CD4-positive, alpha-beta T cell treated with Interleukin-4 for 1 hour (primary cell): ENCODE data around the gene PLEKHG7.
"Not testable (repeated sequence)": the region's sequence is repeated elsewhere in the genome, so short reads cannot be mapped to it uniquely, and the experiment has no call there.

Experiments used
- DNase-seq, 2 donors: peaks; one replicate each; pipeline ENCODE4 v3.0.0-alpha.2; 2020 to 2022

Gene PLEKHG7

DNA sequence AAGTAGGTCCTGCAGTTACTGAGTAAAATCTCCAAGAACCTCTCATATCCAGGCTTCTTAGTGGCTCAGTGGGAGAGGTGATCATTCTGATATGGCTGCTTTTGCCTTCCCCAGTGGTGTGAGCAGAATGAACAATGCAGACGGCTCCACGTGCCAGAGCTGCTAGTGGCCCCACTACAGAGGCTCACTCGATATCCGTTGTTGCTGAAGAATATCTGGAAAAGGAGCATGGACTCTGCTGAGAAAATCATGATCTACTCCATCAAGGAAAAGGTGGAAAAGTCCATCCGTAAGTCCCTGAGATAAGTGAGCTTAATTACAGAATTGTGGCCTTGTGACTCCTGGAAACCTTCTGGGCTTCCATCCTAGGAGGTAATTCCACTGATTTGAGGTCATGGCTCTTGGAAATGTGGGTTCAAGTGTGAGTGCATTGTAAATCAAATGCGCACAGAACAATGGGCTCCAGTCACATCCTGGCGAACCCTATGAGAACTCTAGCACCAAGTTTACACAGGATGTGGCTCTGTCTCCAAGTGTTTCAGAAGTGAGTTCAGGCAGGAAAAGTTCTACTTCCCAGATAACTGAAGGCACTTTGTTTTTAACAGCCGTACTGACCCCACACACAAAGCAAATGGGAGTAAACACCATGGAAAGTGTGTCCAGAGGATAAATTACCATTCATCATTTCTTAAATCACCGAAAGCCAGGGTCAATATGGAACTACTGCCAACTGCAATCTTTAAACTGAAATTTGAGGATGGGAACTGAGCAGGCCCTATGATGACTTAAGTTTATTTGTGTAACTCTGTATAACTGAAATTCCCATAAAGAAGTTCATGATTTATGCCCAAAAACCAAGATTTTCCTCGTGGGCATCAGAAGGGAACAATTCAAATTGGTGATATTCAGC lies 51.4 kb downstream of the PLEKHG7 start:
- no peak for DNase-seq

DNA sequence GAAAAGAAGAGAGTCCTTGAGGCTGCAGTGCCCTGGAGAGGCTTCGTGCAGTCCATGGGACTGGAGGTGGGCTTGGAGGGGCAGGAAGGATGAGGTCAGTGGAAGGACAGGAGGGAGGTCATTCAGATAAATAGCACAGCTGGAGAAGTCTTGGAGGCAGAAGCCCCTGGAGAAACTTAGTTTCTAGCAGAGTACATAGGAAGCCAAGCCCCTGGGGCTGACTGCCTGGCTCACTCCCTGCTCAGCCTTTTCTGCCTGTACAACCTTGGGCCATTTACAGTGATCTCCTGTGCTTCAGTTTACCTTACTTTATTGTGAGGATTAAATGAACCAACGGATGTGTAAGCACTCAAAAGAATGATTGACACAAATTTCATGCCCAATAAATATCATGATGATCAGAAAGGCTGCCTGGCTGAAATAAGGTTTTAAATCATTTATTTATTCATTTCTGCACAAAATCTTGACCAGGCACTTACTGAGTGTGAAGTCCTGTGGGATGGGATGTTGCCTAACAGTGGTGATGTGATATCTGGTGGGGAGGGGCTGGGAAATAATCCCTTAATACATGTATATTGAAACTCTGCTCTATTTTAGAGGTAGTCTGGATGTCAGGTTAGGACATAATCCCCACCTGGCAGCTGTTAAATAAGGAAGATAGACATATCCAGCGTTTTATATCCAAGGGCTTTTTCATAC lies 54.3 kb downstream of the PLEKHG7 start:
- no peak for DNase-seq

DNA sequence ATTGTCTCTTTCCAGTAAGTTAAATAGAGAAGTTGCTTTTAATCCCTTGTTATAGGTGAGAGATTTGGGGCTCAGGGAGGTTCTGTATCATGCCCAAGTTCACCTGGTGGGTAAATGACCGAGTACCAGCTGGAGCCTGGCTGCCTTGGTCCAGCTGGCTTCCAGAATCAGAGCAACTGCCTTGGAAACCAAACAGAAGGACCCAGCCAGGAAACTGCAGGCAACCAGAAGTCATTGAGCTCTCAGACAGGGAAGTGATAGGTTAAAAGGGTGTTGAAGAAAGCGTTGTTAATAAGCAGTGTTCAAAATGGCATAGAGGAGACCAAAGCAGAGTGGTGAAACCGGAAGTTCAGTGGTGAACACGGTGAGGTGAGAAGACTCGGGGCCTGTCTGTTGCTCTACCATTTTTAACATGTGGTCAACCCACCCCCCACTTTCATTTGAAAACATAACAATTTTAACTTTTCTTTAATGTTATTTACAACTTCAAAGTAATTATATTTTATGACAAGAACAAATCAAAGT lies 54.9 kb downstream of the PLEKHG7 start:
- peak in 1 of 2 donors; percentile 4 for DNase-seq

DNA sequence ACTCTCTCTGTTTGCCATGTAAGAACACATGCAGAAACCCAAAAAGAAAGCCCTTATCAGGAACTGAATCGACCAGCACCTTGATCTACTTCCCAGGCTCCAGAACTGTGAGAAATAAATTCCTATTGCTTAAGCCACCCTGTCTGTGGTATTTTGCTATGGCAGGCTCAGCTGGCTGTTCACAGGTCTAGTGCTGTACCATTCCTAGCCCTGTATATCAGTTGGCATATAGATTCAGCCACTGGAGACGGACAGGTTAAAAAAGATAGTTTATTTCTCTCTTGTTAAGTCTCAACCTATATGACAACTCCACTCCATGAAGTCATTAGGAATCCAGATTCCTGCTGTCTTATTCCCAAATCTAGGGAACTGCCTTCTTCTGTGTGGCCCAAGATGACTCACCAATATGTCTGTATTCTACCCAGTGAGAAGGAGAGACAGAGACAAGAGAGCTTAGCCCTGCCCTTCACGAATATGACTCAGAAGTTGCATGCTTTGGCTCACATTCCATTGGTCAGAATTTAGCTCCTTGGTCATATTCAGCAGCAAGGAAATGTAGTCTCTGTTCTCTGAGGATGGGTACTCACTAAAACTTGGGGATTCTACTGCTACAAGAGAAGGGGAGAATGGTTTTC lies 57.0 kb downstream of the PLEKHG7 start:
- no peak for DNase-seq

DNA sequence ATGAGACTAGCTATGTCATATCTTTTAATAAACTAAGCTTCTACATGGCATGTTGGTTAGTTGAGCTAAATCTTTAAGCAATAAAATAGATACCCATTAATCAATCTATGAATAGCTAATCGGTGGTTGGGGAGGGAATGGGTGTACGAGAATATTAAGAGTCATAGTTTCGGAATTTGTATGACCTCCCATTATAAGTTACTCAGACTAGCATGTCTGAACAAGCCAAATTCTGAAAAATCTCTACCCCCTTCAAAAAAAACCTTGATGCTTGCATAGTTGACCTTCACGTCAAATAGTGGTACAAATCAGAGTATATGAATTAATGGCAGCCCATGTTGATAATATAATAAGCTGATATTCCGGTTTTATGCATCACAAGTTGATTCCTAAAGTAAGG lies 60.0 kb downstream of the PLEKHG7 start:
- DNase-seq = no peak

DNA sequence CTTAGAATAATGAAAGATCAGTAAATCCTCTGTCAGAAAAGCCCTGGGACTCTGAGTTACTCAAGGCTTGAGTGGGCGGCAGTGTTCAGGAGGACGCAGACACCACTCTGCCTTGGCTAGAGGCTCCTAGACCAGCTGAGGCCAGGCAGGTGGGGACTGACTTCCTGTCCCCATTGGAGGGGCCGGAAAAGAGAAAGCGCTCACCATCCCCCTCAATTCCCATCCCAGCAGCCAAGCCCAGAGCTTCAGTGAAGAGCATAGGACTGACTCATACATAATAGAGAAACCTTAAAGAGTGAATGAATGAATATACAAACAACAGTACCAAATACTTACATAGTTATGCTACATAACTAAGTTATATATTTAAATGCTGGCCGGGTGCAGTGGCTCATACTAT lies 62.0 kb downstream of the PLEKHG7 start:
- no peak for DNase-seq

DNA sequence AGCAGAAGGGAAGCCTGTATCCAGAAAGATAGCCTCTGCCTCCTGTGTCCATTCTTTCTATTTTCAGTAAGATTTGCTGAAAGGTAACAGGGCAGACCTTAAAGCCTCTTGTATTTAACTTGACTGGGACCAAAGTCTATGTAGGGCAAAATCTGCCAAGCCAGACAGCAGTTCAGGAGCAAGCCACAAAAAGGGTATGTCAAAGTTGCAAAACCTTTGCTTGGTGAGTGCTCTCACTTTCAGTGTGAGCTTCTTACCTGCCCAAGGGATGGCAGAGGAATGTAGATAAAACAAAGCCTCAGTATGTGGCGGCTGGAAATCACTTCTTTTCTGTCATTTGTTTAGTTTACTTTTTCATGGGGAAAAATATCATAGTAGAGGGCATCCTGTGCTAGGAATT lies 63.1 kb downstream of the PLEKHG7 start:
- DNase-seq = no peak

DNA sequence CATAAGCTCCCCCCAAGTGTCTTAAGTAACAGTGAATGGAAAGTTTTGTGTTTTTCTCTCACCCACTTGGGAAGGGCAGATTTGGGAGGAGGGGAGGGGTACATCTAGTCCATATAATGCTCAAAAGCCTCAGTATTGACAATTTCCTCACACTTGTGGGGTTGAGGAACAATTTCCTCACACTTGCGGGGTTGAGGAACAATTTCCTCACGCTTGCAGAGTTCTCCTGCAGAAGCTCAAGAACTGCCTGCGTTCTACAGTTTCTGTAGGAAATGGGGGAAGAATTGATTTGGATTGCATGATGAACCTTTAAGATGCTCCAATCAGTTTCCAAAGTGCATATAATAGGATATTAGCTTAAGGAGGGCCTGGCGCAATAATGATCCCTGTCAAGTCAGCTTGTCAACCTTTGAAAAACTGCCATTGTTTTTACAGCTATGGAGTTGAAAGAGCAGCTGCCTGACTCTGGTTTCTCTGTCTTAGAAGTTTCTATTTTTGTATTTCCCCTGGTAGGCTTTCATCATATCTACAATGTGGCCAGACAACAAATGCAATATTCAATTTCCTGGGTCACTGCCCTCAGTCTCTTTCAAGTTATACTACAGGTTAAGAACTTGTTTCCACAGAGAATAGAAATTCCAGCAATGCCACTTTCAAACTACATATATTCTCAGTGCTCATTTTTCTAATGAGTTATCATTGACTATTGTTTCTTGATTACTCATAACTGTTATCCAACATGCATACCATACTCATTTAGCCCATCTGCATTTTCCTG lies 66.5 kb downstream of the PLEKHG7 start:
- no peak for DNase-seq

DNA sequence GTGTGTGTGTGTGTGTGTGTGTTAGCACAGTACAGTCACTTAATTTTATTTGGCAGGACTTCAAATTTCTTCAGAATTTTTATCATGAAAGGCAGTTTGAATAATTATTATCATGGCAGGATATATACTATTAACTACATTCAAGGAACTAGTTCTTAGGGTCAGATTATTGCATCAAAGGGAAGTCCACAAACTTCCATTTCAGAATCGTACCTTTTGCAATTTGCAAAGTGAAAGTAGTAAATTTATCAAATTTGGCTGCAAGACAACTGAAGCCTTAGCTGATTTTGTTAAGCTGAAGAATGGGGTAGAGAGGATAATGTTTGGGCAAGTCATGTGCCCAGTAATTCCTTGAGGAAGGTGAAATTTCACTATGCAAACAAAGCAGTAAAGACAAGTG lies 68.2 kb downstream of the PLEKHG7 start:
- DNase-seq = no peak

DNA sequence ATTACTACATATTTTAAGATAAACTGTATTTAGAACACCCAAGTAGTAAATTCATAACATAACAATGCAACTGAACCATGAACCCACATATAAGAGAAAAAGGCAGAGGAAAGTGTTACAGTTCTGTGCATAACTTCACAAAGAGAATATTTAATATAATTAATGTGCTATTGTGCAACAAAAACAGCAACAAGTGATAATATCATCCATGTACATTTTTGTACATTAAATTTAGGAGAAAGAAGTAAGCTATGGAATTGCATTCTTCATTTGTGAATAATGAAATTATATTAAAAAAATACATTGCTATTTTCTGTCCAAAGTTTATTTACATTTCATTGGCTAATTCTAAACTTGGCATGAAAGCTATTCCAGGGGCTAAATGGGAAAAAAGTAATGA lies 72.6 kb downstream of the PLEKHG7 start:
- DNase-seq = no peak

DNA sequence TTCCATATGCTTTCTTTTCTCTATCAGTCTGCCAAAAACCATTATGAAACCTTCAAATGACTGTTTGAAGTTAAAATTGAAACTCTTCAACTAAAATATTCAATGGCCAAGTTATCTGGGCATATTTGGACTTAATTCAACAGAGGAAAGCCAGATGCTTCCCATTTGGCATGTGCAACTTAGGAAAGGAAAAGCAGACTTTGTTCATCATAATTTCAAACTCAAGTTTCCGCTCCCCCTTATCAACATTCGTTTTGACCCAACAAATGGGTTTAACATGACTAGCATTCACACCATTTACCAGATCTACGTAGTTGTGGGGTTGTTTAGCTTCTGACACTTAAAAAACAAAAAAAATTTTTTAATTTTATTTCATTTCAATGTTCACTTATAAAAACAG lies 75.7 kb downstream of the PLEKHG7 start:
- no peak for DNase-seq

DNA sequence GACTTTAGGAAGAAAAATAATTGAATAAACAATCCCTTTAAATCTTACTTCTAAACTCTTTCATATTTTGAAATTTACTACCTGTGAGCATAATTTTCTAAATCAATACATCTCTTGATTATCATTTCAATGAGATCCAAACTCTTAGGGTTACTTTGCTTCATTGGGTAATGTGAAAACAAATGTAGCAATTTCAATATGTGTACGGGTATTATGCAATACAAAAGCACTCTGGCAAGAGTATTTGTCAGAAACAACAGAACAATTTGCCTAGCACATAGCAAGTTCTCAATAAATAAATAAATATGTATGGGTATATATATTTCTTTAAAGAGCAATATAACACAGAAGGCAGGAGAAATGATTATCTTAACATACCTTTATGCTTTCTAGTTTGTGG lies 77.1 kb downstream of the PLEKHG7 start:
- DNase-seq = no peak

DNA sequence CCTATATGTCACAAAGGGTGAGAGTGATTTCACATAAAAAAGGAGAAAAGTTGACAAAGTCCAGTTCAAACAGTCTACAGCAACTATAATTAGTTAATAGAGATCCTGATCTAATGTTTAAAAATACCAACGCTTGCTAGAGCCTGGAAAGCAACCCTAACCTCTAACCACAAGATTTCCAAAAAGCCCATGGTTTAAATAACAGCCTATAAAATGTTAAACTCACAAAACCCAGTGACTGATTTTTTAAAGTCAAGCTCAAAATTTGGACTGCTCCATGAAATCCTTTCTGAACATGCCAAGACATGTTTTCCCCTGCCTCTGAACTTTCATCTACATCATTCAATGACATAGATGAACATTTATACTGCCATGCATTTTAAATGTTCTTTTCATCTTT lies 81.6 kb downstream of the PLEKHG7 start:
- no peak for DNase-seq

DNA sequence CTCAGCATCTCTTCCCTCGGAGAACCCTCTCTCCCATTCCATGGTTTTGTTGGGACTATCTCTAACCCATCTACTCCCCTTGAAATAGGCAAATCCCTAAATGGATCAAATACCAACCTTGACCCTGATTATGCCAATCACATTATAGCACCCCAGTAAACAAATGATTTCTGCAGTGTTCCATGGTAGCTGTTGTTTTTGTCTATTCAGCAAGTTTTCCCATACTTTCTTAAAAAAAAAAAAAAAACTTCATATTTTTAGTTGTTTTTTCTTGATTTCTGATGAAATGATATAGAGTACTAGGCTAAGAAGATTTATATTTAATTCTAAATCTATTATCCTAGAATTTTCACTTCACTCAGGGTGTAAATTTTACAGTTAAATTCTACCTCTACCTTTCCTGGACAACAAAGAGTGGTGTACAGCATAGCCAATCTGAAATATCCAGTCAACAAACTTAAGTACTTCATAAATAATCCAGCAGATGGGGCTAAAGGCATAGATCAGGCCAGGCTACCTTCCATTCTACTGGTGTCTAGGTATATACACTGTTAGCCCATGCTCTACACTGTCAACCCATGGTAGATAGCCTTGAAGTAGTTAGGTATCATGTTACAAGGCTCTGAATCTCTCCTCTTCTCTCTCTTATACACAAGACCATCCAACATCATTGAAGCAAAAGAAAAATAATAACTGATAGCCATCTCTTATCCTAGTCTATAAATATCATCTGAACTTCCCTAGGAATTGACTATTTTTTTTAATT lies 82.2 kb downstream of the PLEKHG7 start:
- peak; percentile 18 to 78 for DNase-seq

DNA sequence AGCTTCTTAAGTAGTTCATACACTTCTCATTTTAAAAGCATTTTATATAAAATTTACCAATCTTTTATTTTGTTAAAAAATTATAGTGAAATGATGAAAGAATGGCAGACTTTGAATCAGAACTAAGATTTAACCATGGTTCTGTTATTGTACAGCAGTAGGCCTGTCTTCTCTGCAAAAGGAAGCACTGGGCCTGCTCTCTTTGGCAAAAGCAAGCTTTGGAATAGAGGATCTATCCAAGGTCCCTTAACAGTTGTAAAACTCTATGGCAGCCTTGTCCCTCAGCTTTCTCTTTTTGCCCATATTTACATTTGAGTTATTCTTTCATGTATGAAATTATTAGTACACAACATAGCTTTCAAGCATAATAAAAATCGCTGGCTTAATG lies 82.8 kb downstream of the PLEKHG7 start:
- DNase-seq = no peak

DNA sequence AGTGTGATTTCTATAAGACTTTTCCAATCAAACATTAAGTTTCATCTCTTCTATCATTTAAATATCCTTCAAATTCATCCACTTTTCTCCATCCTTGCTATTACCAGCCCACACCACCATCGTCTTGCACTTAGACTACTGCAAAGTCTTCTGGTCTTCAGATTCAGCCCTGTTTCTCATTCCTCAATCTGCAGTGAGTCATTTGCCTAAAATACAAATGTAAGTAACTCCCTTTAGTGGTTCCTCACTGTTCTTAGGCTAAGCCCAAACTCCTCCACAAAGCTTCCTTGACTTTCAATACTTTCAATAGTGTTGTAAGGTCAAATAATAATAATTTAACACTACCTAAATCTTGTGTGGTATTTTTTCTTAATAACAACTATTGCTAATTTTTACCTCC lies 83.3 kb downstream of the PLEKHG7 start:
- DNase-seq = no peak

DNA sequence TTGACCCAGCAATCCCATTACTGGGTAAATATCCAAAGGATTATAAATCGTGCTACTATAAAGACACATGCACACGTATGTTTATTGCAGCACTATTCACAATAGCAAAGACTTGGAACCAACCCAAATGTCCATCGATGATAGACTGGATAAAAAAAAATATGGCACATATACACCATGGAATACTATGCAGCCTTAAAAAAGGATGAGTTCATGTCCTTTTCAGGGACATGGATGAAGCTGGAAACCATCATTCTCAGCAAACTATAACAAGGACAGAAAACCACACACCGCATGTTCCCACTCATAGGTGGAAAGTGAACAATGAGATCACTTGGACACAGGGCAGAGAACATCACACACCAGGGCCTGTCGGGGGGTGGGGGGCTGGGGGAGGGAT lies 91.6 kb downstream of the PLEKHG7 start:
- DNase-seq = not testable (repeated sequence)

DNA sequence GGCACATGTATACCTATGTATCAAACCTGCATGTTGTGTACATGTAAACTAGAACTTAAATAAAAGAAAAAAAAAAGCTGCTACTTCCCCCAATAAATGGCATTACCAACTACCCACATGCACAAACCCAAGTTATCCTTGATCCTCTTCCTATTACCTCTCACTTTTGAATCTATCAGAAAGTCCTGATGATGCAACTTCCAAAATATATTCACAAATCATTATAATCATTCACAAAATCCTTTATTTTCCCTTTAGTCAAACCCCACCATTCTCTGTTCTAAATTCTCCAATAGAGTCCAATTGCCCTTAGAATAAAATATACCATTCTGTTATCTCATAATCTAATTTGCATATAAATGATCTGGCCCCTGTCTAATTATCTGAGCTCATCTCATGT lies 92.0 kb downstream of the PLEKHG7 start:
- no peak for DNase-seq

DNA sequence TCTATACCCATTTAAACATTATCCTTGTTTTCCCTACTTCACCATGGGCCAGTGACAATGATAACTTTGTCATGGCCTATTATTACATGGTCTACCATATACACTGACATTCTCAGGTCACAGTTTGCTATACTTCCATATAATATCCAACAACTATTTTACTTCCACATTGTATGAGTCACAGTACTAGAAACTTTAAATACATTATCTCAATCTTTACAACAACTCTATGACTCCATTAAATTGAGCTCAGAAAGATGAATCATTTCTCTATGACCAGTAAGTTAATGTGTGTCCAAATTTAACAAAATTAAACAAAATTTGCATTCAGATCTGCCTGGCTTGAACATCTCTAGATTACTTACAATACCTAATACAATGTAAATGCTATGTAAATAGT lies 93.9 kb downstream of the PLEKHG7 start:
- DNase-seq = no peak

DNA sequence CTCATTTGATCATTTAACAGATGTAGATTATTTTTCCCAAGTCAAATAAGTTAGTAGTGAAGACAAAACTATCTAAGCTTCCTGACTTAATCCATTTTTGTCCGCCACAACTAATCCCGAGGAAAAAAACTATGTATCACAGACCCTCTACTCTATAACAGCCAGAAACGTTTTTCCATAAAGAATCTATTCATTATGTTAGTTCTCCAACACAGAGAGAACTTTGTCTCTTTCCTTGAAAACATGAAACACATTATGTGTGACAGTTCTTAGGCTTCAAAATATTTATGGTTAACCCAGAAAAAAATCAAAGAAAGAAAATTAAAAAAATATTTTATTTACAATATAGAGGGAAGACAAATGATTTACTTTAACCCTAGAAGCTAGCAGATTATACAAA lies 100.1 kb downstream of the PLEKHG7 start:
- no peak for DNase-seq

DNA sequence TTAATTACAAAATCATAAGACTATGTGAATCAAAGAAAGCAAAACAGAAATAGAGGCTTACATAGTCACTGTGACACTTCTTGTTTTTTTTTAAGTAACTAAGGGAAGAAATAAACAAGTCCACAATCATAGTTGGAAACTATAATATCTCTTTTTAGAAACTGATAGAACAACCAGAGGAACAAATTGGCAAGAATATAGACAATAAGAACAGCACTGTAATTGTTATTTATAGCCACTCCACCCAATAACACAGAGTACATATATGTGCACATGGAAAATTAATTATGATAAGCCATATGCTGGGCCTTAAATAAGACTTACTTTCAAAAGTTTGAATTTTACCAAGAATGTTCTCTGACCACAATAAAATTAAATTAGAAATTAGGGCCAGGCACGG lies 101.1 kb downstream of the PLEKHG7 start:
- DNase-seq = no peak

DNA sequence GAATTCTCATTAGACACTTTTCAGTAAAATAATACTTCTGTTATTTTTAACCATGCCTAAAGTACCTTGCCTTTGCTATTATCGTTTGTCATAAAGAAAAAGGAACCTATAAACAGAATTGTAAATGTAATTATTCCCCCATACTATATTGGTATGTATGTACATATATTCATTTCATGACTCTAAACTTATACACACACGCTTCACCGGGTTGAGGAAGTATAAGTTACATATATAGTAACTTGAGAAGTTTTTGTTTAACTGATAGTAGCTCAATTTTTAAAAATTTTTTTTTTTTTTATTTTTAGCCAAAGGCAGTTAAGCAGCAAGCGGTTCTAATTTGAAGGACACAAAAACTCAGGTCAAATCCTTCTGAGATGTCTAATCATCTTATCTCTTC lies 107.6 kb downstream of the PLEKHG7 start:
- DNase-seq = no peak
